GM12872 (cell line): Measurements from ENCODE around the gene SLC16A8.

Experiments used
- CTCF ChIP-seq: IDR thresholded peaks from 3 replicates; pipeline ENCODE4 v1.5.1; 2011; ENCODE audit warnings: low read depth, mild to moderate bottlenecking, low read length, moderate library complexity; ENCODE audit not compliant: insufficient read depth

SLC16A8 gene

DNA sequence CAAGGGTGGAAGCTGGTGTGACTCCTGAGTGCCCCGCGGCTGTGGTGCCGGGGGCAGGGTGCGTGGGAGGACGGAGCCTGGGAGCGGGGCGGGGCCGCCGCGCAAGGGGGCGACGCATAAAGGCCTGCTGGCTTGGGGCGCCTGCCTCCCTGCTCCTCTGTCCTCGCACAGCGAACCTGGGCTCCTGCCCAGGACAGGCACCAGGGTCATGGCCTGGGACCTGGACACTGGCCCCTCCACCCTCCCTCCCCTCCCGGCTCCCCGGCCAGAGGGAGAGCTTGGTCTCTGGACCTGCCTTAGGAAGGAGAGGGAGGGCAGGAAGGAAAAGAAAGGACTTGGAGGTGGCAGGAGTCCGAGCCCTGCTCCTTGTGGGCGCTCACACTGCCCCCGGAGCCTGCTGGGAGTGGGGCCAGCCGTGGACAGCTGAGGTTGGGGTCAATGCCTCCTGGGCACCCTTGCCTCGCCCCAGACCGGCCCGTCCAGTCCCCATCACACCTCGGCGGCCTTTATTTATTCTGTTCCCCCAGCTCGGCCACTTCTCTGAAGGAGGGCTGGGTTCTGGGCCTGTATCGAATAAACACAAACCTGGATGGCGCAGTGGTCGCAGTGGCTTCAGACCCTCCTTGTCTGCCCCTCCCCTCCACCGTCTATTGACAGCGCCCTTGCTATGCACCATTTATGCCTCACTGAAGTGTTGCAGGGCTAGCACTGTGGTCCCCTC, 8.7 kb downstream of the SLC16A8 start:
- no peak for TF ChIP-seq CTCF

- TF ChIP-seq CTCF = no peak
These were observed 9.5 kb downstream of the SLC16A8 start for GRCh38 chr22:38074181-38075104.

DNA sequence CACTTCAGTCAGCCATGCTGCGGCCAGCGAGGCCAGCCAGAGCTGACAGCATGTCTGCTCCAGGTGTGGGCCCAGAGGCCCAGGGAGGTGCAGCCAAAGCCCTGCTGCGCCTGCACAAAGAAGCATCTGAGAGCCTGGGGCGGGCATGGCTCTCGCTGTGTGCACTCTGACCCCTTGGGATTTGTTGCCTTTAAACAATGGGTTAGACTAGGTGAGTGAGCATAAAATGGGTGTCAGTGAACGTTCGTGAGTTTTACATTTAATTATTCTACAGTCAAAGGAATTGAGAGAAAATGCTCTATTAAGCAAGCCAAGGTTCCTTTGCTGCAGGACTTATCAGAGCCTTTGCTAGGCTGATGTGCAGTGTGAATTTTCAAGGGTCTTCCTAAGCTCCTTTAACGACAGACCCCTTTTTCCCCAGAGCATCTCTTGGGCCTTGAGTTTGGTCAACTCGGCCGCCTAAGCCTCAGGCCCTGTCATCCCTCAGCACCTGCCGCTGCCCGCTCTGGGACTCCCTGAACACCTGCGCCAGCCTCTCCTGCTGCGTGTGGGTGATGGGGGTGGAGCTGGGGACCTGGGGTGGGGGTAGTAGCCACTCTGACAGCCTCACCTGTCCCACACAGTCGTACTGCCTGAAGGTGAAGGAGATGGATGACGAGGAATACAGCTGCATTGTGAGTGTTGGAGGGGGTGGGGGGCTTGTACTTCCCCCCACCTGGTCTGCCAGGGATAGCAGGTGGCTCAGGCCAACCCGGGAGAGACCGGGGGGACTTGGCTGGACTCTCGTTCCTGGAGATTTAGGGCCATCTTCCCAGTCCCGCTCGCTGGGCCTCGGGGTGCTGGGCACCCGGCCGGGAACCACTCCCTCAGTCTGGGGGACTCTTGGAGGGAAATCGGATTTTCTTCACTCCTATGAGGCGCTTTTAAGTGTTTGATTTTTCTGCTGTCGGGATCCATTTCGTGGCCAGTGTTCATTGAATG, 10.5 kb downstream of the SLC16A8 start:
- TF ChIP-seq CTCF = no peak

- no peak for TF ChIP-seq CTCF
These were observed 11.4 kb downstream of the SLC16A8 start for GRCh38 chr22:38072322-38073149.

GRCh38 chr22:38071421-38072321, 12.3 kb downstream of the SLC16A8 start:
- TF ChIP-seq CTCF = no peak
